ENCODE data around the gene NOC4L.

Gene NOC4L

GRCh38 chr12:132185705-132186104 lies 41.4 kb downstream of the NOC4L start:
- Histone ChIP-seq H4K20me1 (ENCODE audit: insufficient read depth, low read length) (no peaks in the 10 kb centered on the region), H3K27ac (ENCODE audit: low read depth, low read length, poor library complexity, severe bottlenecking) (no peak overlapping the region), H3K36me3 (ENCODE audit: insufficient read depth, low read length) (no peaks in the 10 kb centered on the region), H3K9me2 (ENCODE audit: low read depth, low read length) (no peaks in the 10 kb centered on the region), H3K4me1 (ENCODE audit: insufficient read depth, low read length, severe bottlenecking) (peaks cover 8% of the 10 kb centered on the region), H2AFZ (ENCODE audit: low read length) (no peak overlapping the region), H3K9ac (ENCODE audit: low read length) (no peak overlapping the region), H3K27me3 (ENCODE audit: insufficient read depth, low read length) (peaks cover 4% of the 10 kb centered on the region; the same call in 1 of the 2 replicates), H3K9me3 (ENCODE audit: low read length) (no peaks in the 10 kb centered on the region), H3F3A (ENCODE audit: insufficient read depth, low read length) (no peaks in the 10 kb centered on the region), H3K4me2 (ENCODE audit: low read length) (no peak overlapping the region), H3K79me2 (ENCODE audit: insufficient read depth, low read length) (no peaks in the 10 kb centered on the region), H3K4me3 (ENCODE audit: low read depth, low read length, poor library complexity, severe bottlenecking) (no peak overlapping the region)
- TF ChIP-seq EZH2 (IDR thresholded peaks at IDR 0.05; ENCODE audit: borderline replicate concordance, low read length): no peak
- TF ChIP-seq, protein P1, sequence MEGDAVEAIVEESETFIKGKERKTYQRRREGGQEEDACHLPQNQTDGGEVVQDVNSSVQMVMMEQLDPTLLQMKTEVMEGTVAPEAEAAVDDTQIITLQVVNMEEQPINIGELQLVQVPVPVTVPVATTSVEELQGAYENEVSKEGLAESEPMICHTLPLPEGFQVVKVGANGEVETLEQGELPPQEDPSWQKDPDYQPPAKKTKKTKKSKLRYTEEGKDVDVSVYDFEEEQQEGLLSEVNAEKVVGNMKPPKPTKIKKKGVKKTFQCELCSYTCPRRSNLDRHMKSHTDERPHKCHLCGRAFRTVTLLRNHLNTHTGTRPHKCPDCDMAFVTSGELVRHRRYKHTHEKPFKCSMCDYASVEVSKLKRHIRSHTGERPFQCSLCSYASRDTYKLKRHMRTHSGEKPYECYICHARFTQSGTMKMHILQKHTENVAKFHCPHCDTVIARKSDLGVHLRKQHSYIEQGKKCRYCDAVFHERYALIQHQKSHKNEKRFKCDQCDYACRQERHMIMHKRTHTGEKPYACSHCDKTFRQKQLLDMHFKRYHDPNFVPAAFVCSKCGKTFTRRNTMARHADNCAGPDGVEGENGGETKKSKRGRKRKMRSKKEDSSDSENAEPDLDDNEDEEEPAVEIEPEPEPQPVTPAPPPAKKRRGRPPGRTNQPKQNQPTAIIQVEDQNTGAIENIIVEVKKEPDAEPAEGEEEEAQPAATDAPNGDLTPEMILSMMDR (IDR thresholded peaks at IDR 0.05; ENCODE audit: low read length): no peak

GRCh38 chr12:132186208-132186856 lies 42.1 kb downstream of the NOC4L start:
- Histone ChIP-seq H2AFZ (ENCODE audit: low read length) (no peak overlapping the region), H3K27ac (ENCODE audit: low read depth, low read length, poor library complexity, severe bottlenecking) (no peak overlapping the region), H3K4me2 (ENCODE audit: low read length) (no peak overlapping the region), H3K4me3 (ENCODE audit: low read depth, low read length, poor library complexity, severe bottlenecking) (no peak overlapping the region), H3K79me2 (ENCODE audit: insufficient read depth, low read length) (no peaks in the 10 kb centered on the region), H3K4me1 (ENCODE audit: insufficient read depth, low read length, severe bottlenecking) (peaks cover 8% of the 10 kb centered on the region), H3K27me3 (ENCODE audit: insufficient read depth, low read length) (peaks cover 4% of the 10 kb centered on the region; the same call in 1 of the 2 replicates), H3K36me3 (ENCODE audit: insufficient read depth, low read length) (no peaks in the 10 kb centered on the region), H3F3A (ENCODE audit: insufficient read depth, low read length) (no peaks in the 10 kb centered on the region), H3K9ac (ENCODE audit: low read length) (no peak overlapping the region), H4K20me1 (ENCODE audit: insufficient read depth, low read length) (no peaks in the 10 kb centered on the region), H3K9me2 (ENCODE audit: low read depth, low read length) (no peaks in the 10 kb centered on the region), H3K9me3 (ENCODE audit: low read length) (no peaks in the 10 kb centered on the region)
- TF ChIP-seq EZH2 (IDR thresholded peaks at IDR 0.05; ENCODE audit: borderline replicate concordance, low read length): no peak
- TF ChIP-seq, protein P1 (IDR thresholded peaks at IDR 0.05; ENCODE audit: low read length): no peak

DNA sequence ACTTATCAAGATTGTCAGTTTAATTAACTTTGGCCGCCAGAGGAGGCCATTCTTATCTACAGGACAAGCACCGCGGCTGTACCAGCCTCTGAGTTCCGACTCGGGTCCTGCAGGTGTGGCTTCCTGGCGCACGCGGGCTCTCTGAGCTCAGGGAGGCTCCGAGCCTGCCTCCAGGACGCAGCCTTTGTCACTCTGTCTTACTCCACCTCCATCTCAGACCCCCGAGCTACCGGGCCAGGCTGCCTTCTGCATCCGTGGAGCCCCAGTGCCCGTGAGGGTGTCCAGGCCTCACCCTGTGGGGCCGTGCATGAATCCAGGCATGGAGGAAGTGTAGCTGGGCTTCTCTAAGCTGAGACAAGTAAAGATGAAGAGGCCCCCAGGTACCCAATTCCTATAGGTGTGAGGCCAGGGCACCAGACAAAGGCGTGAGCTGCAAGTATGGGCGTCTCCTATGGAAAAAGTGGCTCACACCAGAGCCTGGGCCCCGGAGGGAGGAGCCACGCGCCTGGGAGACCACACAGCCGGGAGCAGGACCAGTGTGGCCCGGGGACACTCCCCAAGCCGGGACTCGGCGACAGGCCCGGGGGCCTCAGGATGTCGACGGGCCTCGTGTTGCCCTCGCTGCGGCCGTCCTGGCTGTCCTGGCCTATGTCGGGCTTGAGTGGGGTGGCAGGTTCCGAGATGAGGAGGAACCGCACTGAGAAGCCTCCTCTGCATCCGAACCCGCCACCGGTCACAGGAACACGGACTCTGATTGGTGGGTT lies 42.8 kb downstream of the NOC4L start:
- H3K4me1 ChIP-seq (ENCODE audit: insufficient read depth, low read length, severe bottlenecking): peaks cover 8% of the 10 kb centered on the region
- H3K9me2 ChIP-seq (ENCODE audit: low read depth, low read length): no peaks in the 10 kb centered on the region
- H3K4me2 ChIP-seq (ENCODE audit: low read length): no peak overlapping the region
- peaks cover 4% of the 10 kb centered on the region; the same call in 1 of the 2 replicates for H3K27me3 ChIP-seq (ENCODE audit: insufficient read depth, low read length)
- no peaks in the 10 kb centered on the region for H3K79me2 ChIP-seq (ENCODE audit: insufficient read depth, low read length)
- no peak overlapping the region for H3K27ac ChIP-seq (ENCODE audit: low read depth, low read length, poor library complexity, severe bottlenecking)
- H3K9ac ChIP-seq (ENCODE audit: low read length): no peak overlapping the region
- H4K20me1 ChIP-seq (ENCODE audit: insufficient read depth, low read length): no peaks in the 10 kb centered on the region
- no peaks in the 10 kb centered on the region for H3K9me3 ChIP-seq (ENCODE audit: low read length)
- H3K36me3 ChIP-seq (ENCODE audit: insufficient read depth, low read length): no peaks in the 10 kb centered on the region
- no peak overlapping the region for H3K4me3 ChIP-seq (ENCODE audit: low read depth, low read length, poor library complexity, severe bottlenecking)
- no peaks in the 10 kb centered on the region for H3F3A ChIP-seq (ENCODE audit: insufficient read depth, low read length)
- TF ChIP-seq, protein P1 (IDR thresholded peaks at IDR 0.05; ENCODE audit: low read length): no peak
- TF ChIP-seq EZH2 (IDR thresholded peaks at IDR 0.05; ENCODE audit: borderline replicate concordance, low read length): no peak
- H2AFZ ChIP-seq (ENCODE audit: low read length): no peak overlapping the region
